A673 (cell line): ENCODE results near the gene ESPNL. TPM values are rescaled to one million over a fixed set of nuclear protein-coding genes. Genes with fewer than 3 reads are reported as not detected.

Experiments
- BruUV-seq: library from RNA; stranded (reverse); fragments of 400-500 nt; replicated peaks from 2 replicates; lab custom pipeline; 2021; lab: Mats Ljungman, UMichigan
- CTCF ChIA-PET: fragments of 300-600 bp; sonication (Branson Sonifier 250); formaldehyde crosslinking; loops from one replicate; lab custom pipeline; 2022; ENCODE audit warnings: antibody characterized with exemption; lab: Charles Lee
- POLR2A ChIA-PET: fragments of 300-600 bp; sonication (Branson Sonifier 250); formaldehyde crosslinking; loops from one replicate; lab custom pipeline; 2022; ENCODE audit warnings: antibody characterized with exemption; ENCODE audit not compliant: low non-redundant PET; lab: Charles Lee
- DNase-seq: peaks from one replicate; pipeline ENCODE4 v3.0.0-alpha.2; 2015; ENCODE audit warnings: low spot score
- H3K27ac ChIP-seq: fragments of 200-600 bp; sonication (generic); 2 replicates; pipeline ENCODE4 v1.5.1; 2016; ENCODE audit warnings: mixed run types, low read depth, mild to moderate bottlenecking, mixed read lengths, antibody characterized with exemption, low read length; ENCODE audit not compliant: poor library complexity, severe bottlenecking
- H3K27me3 ChIP-seq: fragments of 200-600 bp; sonication (generic); replicated peaks from 2 replicates; pipeline ENCODE4 v1.6.1; 2017; ENCODE audit warnings: mixed run types, low read depth, mild to moderate bottlenecking, mixed read lengths, antibody characterized with exemption, low read length; ENCODE audit not compliant: insufficient read depth, poor library complexity
- H3K36me3 ChIP-seq: fragments of 200-600 bp; sonication (generic); 2 replicates; pipeline ENCODE4 v1.6.1; 2016; ENCODE audit warnings: mixed run types, mild to moderate bottlenecking, mixed read lengths, antibody characterized with exemption, low read length; ENCODE audit not compliant: insufficient read depth, poor library complexity, severe bottlenecking
- H3K4me1 ChIP-seq: fragments of 200-600 bp; sonication (generic); 2 replicates; pipeline ENCODE4 v1.6.1; 2017; ENCODE audit warnings: mixed run types, mild to moderate bottlenecking, mixed read lengths, antibody characterized with exemption, low read length; ENCODE audit not compliant: insufficient read depth, poor library complexity, severe bottlenecking
- H3K4me3 ChIP-seq: fragments of 200-600 bp; sonication (generic); 2 replicates; pipeline ENCODE4 v1.5.1; 2016; ENCODE audit warnings: low read depth, mixed run types, mild to moderate bottlenecking, mixed read lengths, low read length; ENCODE audit not compliant: poor library complexity, severe bottlenecking
- H3K9me3 ChIP-seq: fragments of 200-600 bp; sonication (generic); 2 replicates; pipeline ENCODE4 v1.6.1; 2016; ENCODE audit warnings: mixed run types, low read depth, mild to moderate bottlenecking, mixed read lengths, antibody characterized with exemption, low read length; ENCODE audit not compliant: poor library complexity, severe bottlenecking
- EZH2 ChIP-seq: fragments of 200-600 bp; sonication (generic); IDR thresholded peaks from 2 replicates; pipeline ENCODE4 v1.6.1; 2017; ENCODE audit warnings: borderline replicate concordance, low read depth, mild to moderate bottlenecking, mixed read lengths, antibody characterized with exemption, low read length; ENCODE audit not compliant: poor library complexity, severe bottlenecking
- intact Hi-C: fragments of 100-400 bp; cut with micrococcal nuclease; formaldehyde crosslinking; loops from one replicate; pipeline ENCODE4 v1.10.0; 2022; ENCODE audit not compliant: unreplicated experiment
- total RNA-seq: library from RNA; stranded (reverse); gene quantifications from 2 replicates; pipeline ENCODE4 v1.2.3, GENCODE V29; 2021
- TF ChIP-seq, protein P1 (sequence below): fragments of 300-800, 200-600 bp; sonication (generic); conservative IDR thresholded peaks from 2 replicates; pipeline ENCODE4 v1.5.1; 2017; ENCODE audit warnings: low read depth, mild to moderate bottlenecking, antibody characterized with exemption, low read length, moderate library complexity, mixed read lengths

ESPNL gene
- total RNA-seq, 1 experiment from 2014 or later: 0.30 TPM

DNA sequence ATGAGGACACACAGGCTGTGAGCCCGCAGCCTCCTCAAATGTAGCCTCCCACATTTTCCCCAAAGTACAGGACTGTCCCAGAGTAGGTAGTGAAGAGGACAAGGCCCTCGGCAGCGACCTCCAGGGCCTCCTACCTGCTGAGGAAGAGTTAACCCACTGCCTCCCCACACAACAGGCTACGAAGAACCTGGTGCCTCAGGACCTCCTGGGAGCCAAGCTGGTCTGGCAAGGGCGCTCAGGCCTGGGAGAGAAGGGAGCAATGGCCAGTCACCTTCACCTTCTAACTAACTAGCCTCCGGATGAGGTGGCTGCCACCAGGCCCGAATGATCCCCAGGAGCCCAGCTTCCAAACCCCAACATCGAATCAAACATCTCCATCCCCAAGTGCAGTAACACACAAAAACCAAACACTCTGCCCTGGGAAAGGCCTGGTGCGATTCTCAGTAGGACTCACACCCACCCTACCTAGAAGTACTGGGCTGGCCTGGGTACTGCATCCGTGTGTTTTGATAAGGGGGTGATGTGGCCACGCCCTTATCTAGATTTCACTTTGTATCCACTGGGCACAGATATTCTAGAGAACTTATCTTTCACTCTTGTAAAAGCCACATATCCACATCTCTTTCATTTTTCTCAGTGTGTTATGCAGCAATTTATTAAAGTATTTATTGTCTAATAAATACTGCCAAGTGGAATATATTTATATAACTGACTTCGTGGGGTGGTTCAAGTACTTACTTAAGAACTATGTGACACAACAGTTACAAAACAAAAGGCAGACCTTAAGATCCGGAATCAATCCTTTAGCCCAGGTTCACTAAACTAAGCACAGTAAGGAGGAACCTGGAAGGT, 68.3 kb downstream of the ESPNL start:
- ChIA-PET POLR2A (no interaction called here), CTCF (no interaction called here)
- no peak for DNase-seq
- intact Hi-C loops: no loop called here
- peaks cover 24% of the 10 kb centered on the region for H3K36me3 ChIP-seq
- no peaks in the 10 kb centered on the region for H3K9me3 ChIP-seq
- peaks cover 16% of the 10 kb centered on the region for H3K4me1 ChIP-seq
- H3K27ac ChIP-seq: peak overlapping the region; percentile 91
- no TSS peak for BruUV-seq
- no peak for TF ChIP-seq EZH2
- TF ChIP-seq, protein P1, sequence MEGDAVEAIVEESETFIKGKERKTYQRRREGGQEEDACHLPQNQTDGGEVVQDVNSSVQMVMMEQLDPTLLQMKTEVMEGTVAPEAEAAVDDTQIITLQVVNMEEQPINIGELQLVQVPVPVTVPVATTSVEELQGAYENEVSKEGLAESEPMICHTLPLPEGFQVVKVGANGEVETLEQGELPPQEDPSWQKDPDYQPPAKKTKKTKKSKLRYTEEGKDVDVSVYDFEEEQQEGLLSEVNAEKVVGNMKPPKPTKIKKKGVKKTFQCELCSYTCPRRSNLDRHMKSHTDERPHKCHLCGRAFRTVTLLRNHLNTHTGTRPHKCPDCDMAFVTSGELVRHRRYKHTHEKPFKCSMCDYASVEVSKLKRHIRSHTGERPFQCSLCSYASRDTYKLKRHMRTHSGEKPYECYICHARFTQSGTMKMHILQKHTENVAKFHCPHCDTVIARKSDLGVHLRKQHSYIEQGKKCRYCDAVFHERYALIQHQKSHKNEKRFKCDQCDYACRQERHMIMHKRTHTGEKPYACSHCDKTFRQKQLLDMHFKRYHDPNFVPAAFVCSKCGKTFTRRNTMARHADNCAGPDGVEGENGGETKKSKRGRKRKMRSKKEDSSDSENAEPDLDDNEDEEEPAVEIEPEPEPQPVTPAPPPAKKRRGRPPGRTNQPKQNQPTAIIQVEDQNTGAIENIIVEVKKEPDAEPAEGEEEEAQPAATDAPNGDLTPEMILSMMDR: no peak
- peaks cover 2% of the 10 kb centered on the region for H3K27me3 ChIP-seq
- no peak overlapping the region for H3K4me3 ChIP-seq

DNA sequence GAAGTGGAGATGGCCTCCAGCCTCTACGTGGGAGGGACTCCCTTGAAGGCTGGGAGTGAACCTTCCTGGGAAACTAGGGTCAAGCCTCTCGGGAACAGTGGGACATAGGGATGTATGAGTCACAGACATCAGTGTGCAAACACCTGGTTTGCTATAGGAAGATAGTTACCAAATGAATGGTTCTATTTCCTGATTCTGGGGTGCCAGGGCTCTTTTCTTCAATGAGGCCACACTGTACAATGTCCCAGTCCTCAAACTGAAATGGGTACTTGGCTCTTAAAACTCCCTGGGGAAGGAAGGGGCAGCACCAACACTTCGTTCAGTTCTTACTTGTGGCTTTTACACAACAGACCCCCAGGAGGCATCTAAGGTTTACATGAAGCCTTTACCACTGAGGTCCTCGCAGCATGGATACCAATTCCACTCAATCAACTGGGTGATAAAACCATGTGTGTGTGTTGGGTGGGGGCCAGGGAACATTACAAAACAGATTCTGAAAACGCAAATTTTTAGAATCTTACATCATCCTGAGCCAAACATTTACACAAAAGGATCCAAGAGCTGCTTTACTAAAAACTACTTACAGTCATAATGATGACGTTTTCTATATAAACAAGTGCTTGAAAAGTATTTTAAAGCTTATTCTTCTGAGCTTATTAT, 69.0 kb downstream of the ESPNL start:
- no peaks in the 10 kb centered on the region for H3K27me3 ChIP-seq
- BruUV-seq: no TSS peak
- no peaks in the 10 kb centered on the region for H3K9me3 ChIP-seq
- H3K4me1 ChIP-seq: peaks cover 16% of the 10 kb centered on the region
- ChIA-PET CTCF (no interaction called here), POLR2A (interaction anchor here (0.6 kb wide), 1 partner anchor 17 kb away, joined by 3 read pairs; no protein-coding TSS in a partner anchor)
- TF ChIP-seq, protein P1: no peak
- TF ChIP-seq EZH2: no peak
- peak; percentile 50 for DNase-seq
- peaks cover 26% of the 10 kb centered on the region for H3K36me3 ChIP-seq
- H3K4me3 ChIP-seq: no peak overlapping the region
- peak overlapping the region; percentile 91 for H3K27ac ChIP-seq
- intact Hi-C loops: no loop called here

DNA sequence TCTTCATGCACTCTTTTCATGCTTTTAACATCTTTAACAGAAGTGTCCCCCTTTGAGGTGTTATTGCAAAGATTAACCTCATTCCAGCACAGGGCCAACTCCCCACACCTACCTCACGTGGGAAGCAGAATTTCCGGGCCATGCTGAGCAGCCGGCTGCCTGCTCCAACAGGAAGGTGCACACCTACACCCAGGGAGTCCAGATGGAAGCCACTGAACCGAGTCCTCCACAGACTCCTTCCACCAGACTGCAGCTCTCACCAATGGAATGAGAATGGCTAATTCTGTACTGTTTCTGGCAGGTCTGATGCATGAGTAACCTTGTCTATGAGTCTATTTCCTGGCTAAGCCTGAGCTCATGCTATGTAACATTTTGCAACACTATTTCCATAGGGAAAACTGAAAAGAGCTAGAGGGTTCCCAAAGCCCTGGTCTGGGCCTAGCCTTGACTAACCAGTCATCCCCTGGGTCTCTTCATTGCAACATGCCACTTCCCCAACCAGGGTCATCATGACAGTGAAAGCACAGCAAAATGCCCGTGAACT, 69.6 kb downstream of the ESPNL start:
- H3K36me3 ChIP-seq: peaks cover 32% of the 10 kb centered on the region
- POLR2A ChIA-PET: interaction anchor here (0.6 kb wide), 1 partner anchor 18 kb away, joined by 3 read pairs; no protein-coding TSS in a partner anchor

More for the DNA sequence above, 69.6 kb downstream of the ESPNL start:
- Histone ChIP-seq H3K4me3 (no peak overlapping the region), H3K4me1 (peaks cover 16% of the 10 kb centered on the region), H3K27ac (peak overlapping the region; percentile 91), H3K9me3 (no peaks in the 10 kb centered on the region), H3K27me3 (no peaks in the 10 kb centered on the region)
- BruUV-seq: no TSS peak
- intact Hi-C loops: no loop called here
- CTCF ChIA-PET: no interaction called here
- DNase-seq: no peak
- no peak for TF ChIP-seq EZH2
- TF ChIP-seq, protein P1: no peak
